ENCODE data around the gene CALML5.

CALML5 gene, protein sequence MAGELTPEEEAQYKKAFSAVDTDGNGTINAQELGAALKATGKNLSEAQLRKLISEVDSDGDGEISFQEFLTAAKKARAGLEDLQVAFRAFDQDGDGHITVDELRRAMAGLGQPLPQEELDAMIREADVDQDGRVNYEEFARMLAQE

GRCh38 chr10:5499493-5500140 lies at the start of gene CALML5:
Gene CALML5, minus strand, starts transcription at chr10:5499570. Its CDS starts 132 bp downstream, at chr10:5499438.
- H3K4me1 ChIP-seq (ENCODE audit: control insufficient read depth in 5 of 5, insufficient read depth in 5 of 5, low read length in 5 of 5): no peaks in the 10 kb centered on the region
- no peaks in the 10 kb centered on the region for H3K36me3 ChIP-seq (ENCODE audit: control insufficient read depth in 5 of 5, insufficient read depth in 5 of 5, low read length in 5 of 5)
- H3K4me3 ChIP-seq (ENCODE audit: low read depth in 1 of 5, low read length in 5 of 5): no peak within 1 kb of the TSS
- H3K27ac ChIP-seq (ENCODE audit: low read depth, low read length): no peak within 1 kb of the TSS
- no peak within 1 kb of the TSS for H3K9ac ChIP-seq (ENCODE audit: low read length in 5 of 5)
- H3K9me3 ChIP-seq (ENCODE audit: control insufficient read depth in 5 of 5, low read length in 5 of 5): no peaks in the 10 kb centered on the region
- H3K27me3 ChIP-seq (ENCODE audit: control insufficient read depth in 5 of 5, insufficient read depth in 4 of 5, low read length in 5 of 5): no peaks in the 10 kb centered on the region

- Histone ChIP-seq H3K9me3 (ENCODE audit: control insufficient read depth in 5 of 5, low read length in 5 of 5) (no peaks in the 10 kb centered on the region), H3K36me3 (ENCODE audit: control insufficient read depth in 5 of 5, insufficient read depth in 5 of 5, low read length in 5 of 5) (no peaks in the 10 kb centered on the region), H3K27ac (ENCODE audit: low read depth, low read length) (peak overlapping the region; percentile 10), H3K4me3 (ENCODE audit: low read depth in 1 of 5, low read length in 5 of 5) (peak overlapping the region; percentile 46 to 62 (median 50)), H3K9ac (ENCODE audit: low read length in 5 of 5) (peak overlapping the region in 3 of 5 donors; percentile 28 to 53 (median 32)), H3K27me3 (ENCODE audit: control insufficient read depth in 5 of 5, insufficient read depth in 4 of 5, low read length in 5 of 5) (no peaks in the 10 kb centered on the region), H3K4me1 (ENCODE audit: control insufficient read depth in 5 of 5, insufficient read depth in 5 of 5, low read length in 5 of 5) (peaks cover 0 to 42% (median 32%) of the 10 kb centered on the region in 5 donors)
Measured at GRCh38 chr10:5547931-5548660, 48.7 kb upstream of the CALML5 start.

DNA sequence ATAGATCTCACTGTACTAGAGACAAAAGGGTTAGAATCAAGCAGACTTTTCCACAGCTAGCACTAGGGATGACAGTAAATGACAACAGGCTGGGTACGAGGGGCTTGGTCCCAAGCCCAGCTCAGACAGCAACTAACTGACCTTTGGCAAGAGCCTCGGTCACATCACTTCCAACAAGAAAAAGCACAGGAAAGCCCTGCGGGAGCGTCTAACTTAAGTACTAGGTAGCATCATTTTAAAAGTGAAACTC lies 48.2 kb upstream of the CALML5 start:
- Histone ChIP-seq H3K36me3 (ENCODE audit: control insufficient read depth in 5 of 5, insufficient read depth in 5 of 5, low read length in 5 of 5) (no peaks in the 10 kb centered on the region), H3K27me3 (ENCODE audit: control insufficient read depth in 5 of 5, insufficient read depth in 4 of 5, low read length in 5 of 5) (no peaks in the 10 kb centered on the region), H3K9me3 (ENCODE audit: control insufficient read depth in 5 of 5, low read length in 5 of 5) (peaks cover 0 to 4% (median under 1%) of the 10 kb centered on the region in 5 donors), H3K27ac (ENCODE audit: low read depth, low read length) (peak overlapping the region; percentile 10), H3K4me3 (ENCODE audit: low read depth in 1 of 5, low read length in 5 of 5) (peak overlapping the region; percentile 46 to 62 (median 50)), H3K9ac (ENCODE audit: low read length in 5 of 5) (peak overlapping the region in 3 of 5 donors; percentile 28 to 53 (median 32)), H3K4me1 (ENCODE audit: control insufficient read depth in 5 of 5, insufficient read depth in 5 of 5, low read length in 5 of 5) (peaks cover 0 to 42% (median 32%) of the 10 kb centered on the region in 5 donors)

DNA sequence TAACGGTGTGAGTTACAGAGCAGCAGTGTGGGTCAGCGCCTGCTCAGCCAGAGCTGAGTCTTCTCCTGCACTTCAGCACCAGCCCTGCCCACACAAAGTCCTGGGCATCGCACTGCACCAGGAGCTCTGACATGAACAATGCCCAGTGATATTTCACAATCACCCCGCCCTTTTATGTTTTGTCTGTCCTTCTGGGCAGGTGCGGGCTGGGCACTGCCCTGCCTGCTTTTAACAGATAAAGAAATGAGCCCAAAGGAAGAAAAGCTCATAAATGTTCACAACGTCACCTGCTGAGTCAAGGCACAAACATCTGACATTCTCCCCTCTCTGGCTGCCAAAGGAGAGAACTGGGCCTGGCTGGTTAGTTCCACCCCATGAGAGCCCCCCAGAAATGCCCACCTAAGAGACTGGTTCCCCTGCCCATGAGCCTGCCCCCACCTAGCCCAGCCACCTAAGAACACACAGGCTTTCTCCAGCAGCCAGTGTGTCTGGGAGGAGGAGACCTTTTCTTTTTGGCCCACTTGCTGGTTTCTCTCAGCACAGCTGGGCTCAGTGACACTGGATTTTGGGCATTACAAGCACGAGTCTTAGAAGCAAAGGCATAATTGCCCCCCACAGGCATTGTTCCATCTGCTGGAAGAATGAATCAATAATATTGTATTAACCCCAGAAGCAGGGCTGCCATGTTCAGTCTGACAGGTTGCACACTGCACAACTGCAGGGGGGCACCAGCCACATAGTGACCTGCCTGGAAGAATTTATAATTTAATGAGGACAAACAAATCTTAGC lies 47.7 kb upstream of the CALML5 start:
- Histone ChIP-seq H3K36me3 (ENCODE audit: control insufficient read depth in 5 of 5, insufficient read depth in 5 of 5, low read length in 5 of 5) (no peaks in the 10 kb centered on the region), H3K9ac (ENCODE audit: low read length in 5 of 5) (peak overlapping the region in 1 of 5 donors; percentile 53), H3K27ac (ENCODE audit: low read depth, low read length) (no peak overlapping the region), H3K4me3 (ENCODE audit: low read depth in 1 of 5, low read length in 5 of 5) (peak overlapping the region in 4 of 5 donors; percentile 10 to 62 (median 52)), H3K4me1 (ENCODE audit: control insufficient read depth in 5 of 5, insufficient read depth in 5 of 5, low read length in 5 of 5) (peaks cover 0 to 42% (median 32%) of the 10 kb centered on the region in 5 donors), H3K27me3 (ENCODE audit: control insufficient read depth in 5 of 5, insufficient read depth in 4 of 5, low read length in 5 of 5) (no peaks in the 10 kb centered on the region), H3K9me3 (ENCODE audit: control insufficient read depth in 5 of 5, low read length in 5 of 5) (peaks cover 0 to 4% (median 2%) of the 10 kb centered on the region in 5 donors)

DNA sequence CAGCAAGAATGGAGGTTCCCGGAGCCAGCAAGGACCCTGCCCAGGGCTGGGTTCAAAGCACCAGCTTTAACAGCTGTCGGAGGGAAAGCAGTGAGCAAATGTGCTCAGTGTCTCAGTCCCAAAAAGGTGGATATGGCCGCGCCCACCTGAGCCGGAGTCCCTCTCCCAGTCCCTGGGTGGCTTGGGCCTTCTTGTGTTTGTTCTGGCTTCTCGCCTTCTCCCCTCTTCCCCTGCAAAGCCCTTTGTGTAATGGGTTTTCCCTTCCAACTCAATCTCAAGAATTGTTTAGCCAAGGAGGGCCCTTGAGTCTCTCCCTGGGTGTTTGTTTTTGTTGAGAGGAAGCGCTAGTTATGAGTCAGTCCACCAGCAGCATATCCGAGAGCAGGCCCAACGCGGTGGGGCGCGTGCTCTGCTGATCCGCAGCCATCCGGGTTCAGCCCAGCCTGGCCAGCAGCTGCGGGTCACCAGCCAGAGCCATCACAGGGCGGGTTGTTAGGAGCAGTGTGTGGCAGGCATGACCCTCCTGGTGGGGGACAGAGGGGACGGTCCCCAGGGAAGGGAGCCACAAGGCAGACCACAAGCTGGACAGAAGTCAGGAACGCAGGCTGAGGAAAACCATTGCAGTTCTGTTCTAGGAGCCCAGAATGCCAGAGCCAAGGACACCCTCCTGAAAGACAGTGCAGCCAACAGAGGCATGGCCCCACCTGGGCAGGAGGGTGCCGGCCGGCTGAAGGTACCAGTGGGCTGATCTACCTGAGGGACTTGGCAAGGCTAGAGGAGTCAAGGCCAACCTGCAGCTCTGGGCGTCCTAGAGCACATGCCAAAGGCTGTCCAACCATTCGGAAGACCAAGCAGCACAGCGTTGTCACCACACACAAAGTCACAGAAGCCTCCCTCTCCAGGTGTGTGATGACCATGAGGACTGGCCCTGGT lies 46.7 kb upstream of the CALML5 start:
- H3K4me3 ChIP-seq (ENCODE audit: low read depth in 1 of 5, low read length in 5 of 5): no peak overlapping the region
- no peaks in the 10 kb centered on the region for H3K36me3 ChIP-seq (ENCODE audit: control insufficient read depth in 5 of 5, insufficient read depth in 5 of 5, low read length in 5 of 5)
- peaks cover 0 to 6% (median 4%) of the 10 kb centered on the region in 5 donors for H3K9me3 ChIP-seq (ENCODE audit: control insufficient read depth in 5 of 5, low read length in 5 of 5)
- H3K4me1 ChIP-seq (ENCODE audit: control insufficient read depth in 5 of 5, insufficient read depth in 5 of 5, low read length in 5 of 5): peaks cover 0 to 42% (median 32%) of the 10 kb centered on the region in 5 donors
- H3K9ac ChIP-seq (ENCODE audit: low read length in 5 of 5): no peak overlapping the region
- H3K27me3 ChIP-seq (ENCODE audit: control insufficient read depth in 5 of 5, insufficient read depth in 4 of 5, low read length in 5 of 5): no peaks in the 10 kb centered on the region
- no peak overlapping the region for H3K27ac ChIP-seq (ENCODE audit: low read depth, low read length)

GRCh38 chr10:5545426-5545777 lies 46.0 kb upstream of the CALML5 start:
- H3K4me3 ChIP-seq (ENCODE audit: low read depth in 1 of 5, low read length in 5 of 5): no peak overlapping the region
- no peak overlapping the region for H3K9ac ChIP-seq (ENCODE audit: low read length in 5 of 5)
- H3K4me1 ChIP-seq (ENCODE audit: control insufficient read depth in 5 of 5, insufficient read depth in 5 of 5, low read length in 5 of 5): peaks cover 0 to 40% (median 29%) of the 10 kb centered on the region in 5 donors
- no peaks in the 10 kb centered on the region for H3K27me3 ChIP-seq (ENCODE audit: control insufficient read depth in 5 of 5, insufficient read depth in 4 of 5, low read length in 5 of 5)
- no peak overlapping the region for H3K27ac ChIP-seq (ENCODE audit: low read depth, low read length)
- H3K36me3 ChIP-seq (ENCODE audit: control insufficient read depth in 5 of 5, insufficient read depth in 5 of 5, low read length in 5 of 5): no peaks in the 10 kb centered on the region
- peaks cover 0 to 7% (median 4%) of the 10 kb centered on the region in 5 donors for H3K9me3 ChIP-seq (ENCODE audit: control insufficient read depth in 5 of 5, low read length in 5 of 5)

GRCh38 chr10:5545011-5545410 lies 45.6 kb upstream of the CALML5 start:
- H3K9me3 ChIP-seq (ENCODE audit: control insufficient read depth in 5 of 5, low read length in 5 of 5): peaks cover 0 to 8% (median 4%) of the 10 kb centered on the region in 5 donors
- no peaks in the 10 kb centered on the region for H3K27me3 ChIP-seq (ENCODE audit: control insufficient read depth in 5 of 5, insufficient read depth in 4 of 5, low read length in 5 of 5)
- H3K9ac ChIP-seq (ENCODE audit: low read length in 5 of 5): no peak overlapping the region
- H3K27ac ChIP-seq (ENCODE audit: low read depth, low read length): no peak overlapping the region
- H3K4me3 ChIP-seq (ENCODE audit: low read depth in 1 of 5, low read length in 5 of 5): no peak overlapping the region
- no peaks in the 10 kb centered on the region for H3K36me3 ChIP-seq (ENCODE audit: control insufficient read depth in 5 of 5, insufficient read depth in 5 of 5, low read length in 5 of 5)
- H3K4me1 ChIP-seq (ENCODE audit: control insufficient read depth in 5 of 5, insufficient read depth in 5 of 5, low read length in 5 of 5): peaks cover 0 to 40% (median 29%) of the 10 kb centered on the region in 5 donors

GRCh38 chr10:5544216-5544805 lies 44.9 kb upstream of the CALML5 start:
- H3K27me3 ChIP-seq (ENCODE audit: control insufficient read depth in 5 of 5, insufficient read depth in 4 of 5, low read length in 5 of 5): no peaks in the 10 kb centered on the region
- H3K36me3 ChIP-seq (ENCODE audit: control insufficient read depth in 5 of 5, insufficient read depth in 5 of 5, low read length in 5 of 5): no peaks in the 10 kb centered on the region
- peaks cover 0 to 8% (median 4%) of the 10 kb centered on the region in 5 donors for H3K9me3 ChIP-seq (ENCODE audit: control insufficient read depth in 5 of 5, low read length in 5 of 5)
- no peak overlapping the region for H3K27ac ChIP-seq (ENCODE audit: low read depth, low read length)
- H3K4me1 ChIP-seq (ENCODE audit: control insufficient read depth in 5 of 5, insufficient read depth in 5 of 5, low read length in 5 of 5): peaks cover 0 to 40% (median 29%) of the 10 kb centered on the region in 5 donors
- no peak overlapping the region for H3K4me3 ChIP-seq (ENCODE audit: low read depth in 1 of 5, low read length in 5 of 5)
- no peak overlapping the region for H3K9ac ChIP-seq (ENCODE audit: low read length in 5 of 5)

DNA sequence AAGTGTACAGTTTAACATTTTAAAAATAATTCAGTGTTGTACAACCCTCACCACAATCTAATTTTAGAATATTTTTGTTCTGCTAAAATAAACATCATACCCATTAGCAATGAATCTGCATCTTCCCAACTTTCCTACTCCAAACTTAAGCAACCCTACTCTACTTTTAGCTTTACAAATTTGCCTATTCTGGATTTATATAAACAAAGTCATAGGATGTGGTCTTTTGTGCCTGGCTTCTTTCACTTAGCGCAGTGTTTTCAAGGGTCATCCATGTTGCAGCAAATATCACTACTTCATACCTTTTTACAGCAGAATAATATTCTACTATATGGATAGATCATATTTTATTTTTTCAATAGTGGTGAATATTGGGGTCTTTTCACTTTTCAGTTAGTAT lies 44.3 kb upstream of the CALML5 start:
- Histone ChIP-seq H3K9ac (ENCODE audit: low read length in 5 of 5) (no peak overlapping the region), H3K27me3 (ENCODE audit: control insufficient read depth in 5 of 5, insufficient read depth in 4 of 5, low read length in 5 of 5) (no peaks in the 10 kb centered on the region), H3K4me3 (ENCODE audit: low read depth in 1 of 5, low read length in 5 of 5) (no peak overlapping the region), H3K36me3 (ENCODE audit: control insufficient read depth in 5 of 5, insufficient read depth in 5 of 5, low read length in 5 of 5) (no peaks in the 10 kb centered on the region), H3K9me3 (ENCODE audit: control insufficient read depth in 5 of 5, low read length in 5 of 5) (peaks cover 0 to 8% (median 4%) of the 10 kb centered on the region in 5 donors), H3K27ac (ENCODE audit: low read depth, low read length) (no peak overlapping the region), H3K4me1 (ENCODE audit: control insufficient read depth in 5 of 5, insufficient read depth in 5 of 5, low read length in 5 of 5) (peaks cover 0 to 34% (median 23%) of the 10 kb centered on the region in 5 donors)
